Measurements from ENCODE around the gene SLC28A1. TPM values are rescaled to one million over a fixed set of nuclear protein-coding genes. Genes with fewer than 3 reads are reported as not detected.

SLC28A1 gene
- total RNA-seq, 4 donors from 2014 or later = 0.21 to 0.43 TPM; not detected in 2

- Histone ChIP-seq H3K4me1 (no peaks in the 10 kb centered on the region), H3K27ac (no peak overlapping the region), H3K27me3 (no peaks in the 10 kb centered on the region), H3K36me3 (no peaks in the 10 kb centered on the region), H3K9me3 (no peaks in the 10 kb centered on the region), H3K4me3 (no peak overlapping the region)
- no peak for TF ChIP-seq CTCF (IDR thresholded peaks at IDR 0.05)
- TF ChIP-seq POLR2A (IDR thresholded peaks at IDR 0.05) = no peak
- DNase-seq = no peak
- intact Hi-C loops (cut with DNase I; ENCODE audit: low total_unique reads) = loop anchor here (10.0 kb wide), 1 partner anchor 85 kb away; no protein-coding TSS in a partner anchor
Measured at GRCh38 chr15:84859651-84860050, 24.8 kb upstream of the SLC28A1 start.

- H3K27ac ChIP-seq = no peak overlapping the region
- H3K27me3 ChIP-seq = no peaks in the 10 kb centered on the region
- no peak for DNase-seq
- no peaks in the 10 kb centered on the region for H3K4me1 ChIP-seq
- no peak overlapping the region for H3K4me3 ChIP-seq
- H3K9me3 ChIP-seq = no peaks in the 10 kb centered on the region
- intact Hi-C loops (cut with DNase I; ENCODE audit: low total_unique reads) = no loop called here
- no peaks in the 10 kb centered on the region for H3K36me3 ChIP-seq
- TF ChIP-seq POLR2A (IDR thresholded peaks at IDR 0.05) (no peak), CTCF (IDR thresholded peaks at IDR 0.05) (no peak)
Measured at GRCh38 chr15:84861781-84862180, 22.7 kb upstream of the SLC28A1 start.

- Histone ChIP-seq H3K27ac (no peak overlapping the region), H3K4me1 (no peaks in the 10 kb centered on the region), H3K36me3 (no peaks in the 10 kb centered on the region), H3K9me3 (no peaks in the 10 kb centered on the region), H3K4me3 (no peak overlapping the region), H3K27me3 (no peaks in the 10 kb centered on the region)
- TF ChIP-seq POLR2A (IDR thresholded peaks at IDR 0.05) = no peak
- TF ChIP-seq CTCF (IDR thresholded peaks at IDR 0.05) = no peak
- intact Hi-C loops (cut with DNase I; ENCODE audit: low total_unique reads) = no loop called here
- no peak for DNase-seq
Measured at GRCh38 chr15:84862214-84862975, 22.1 kb upstream of the SLC28A1 start.

- no peak for DNase-seq
- TF ChIP-seq CTCF (IDR thresholded peaks at IDR 0.05) = peak; percentile 30 to 57 (median 48)
- no peak for TF ChIP-seq POLR2A (IDR thresholded peaks at IDR 0.05)
- no peaks in the 10 kb centered on the region for H3K9me3 ChIP-seq
- intact Hi-C loops (cut with DNase I; ENCODE audit: low total_unique reads) = no loop called here
- H3K36me3 ChIP-seq = no peaks in the 10 kb centered on the region
- H3K4me1 ChIP-seq = no peaks in the 10 kb centered on the region
- H3K27me3 ChIP-seq = no peaks in the 10 kb centered on the region
- H3K4me3 ChIP-seq = no peak overlapping the region
- H3K27ac ChIP-seq = peak overlapping the region in 1 of 2 donors; percentile 2
Measured at GRCh38 chr15:84863565-84864443, 20.7 kb upstream of the SLC28A1 start.

- TF ChIP-seq POLR2A (IDR thresholded peaks at IDR 0.05) = no peak
- TF ChIP-seq CTCF (IDR thresholded peaks at IDR 0.05) = no peak
- Histone ChIP-seq H3K4me3 (no peak overlapping the region), H3K9me3 (no peaks in the 10 kb centered on the region), H3K36me3 (no peaks in the 10 kb centered on the region), H3K4me1 (no peaks in the 10 kb centered on the region), H3K27ac (peak overlapping the region in 1 of 2 donors; percentile 2), H3K27me3 (no peaks in the 10 kb centered on the region)
- intact Hi-C loops (cut with DNase I; ENCODE audit: low total_unique reads) = no loop called here
- DNase-seq = no peak
Measured at GRCh38 chr15:84864444-84864795, 20.0 kb upstream of the SLC28A1 start.
